Naive B cell (primary cell): Measurements from ENCODE around the gene NECAB3. TPM values are rescaled to one million over a fixed set of nuclear protein-coding genes. Genes with fewer than 3 reads are reported as not detected.
"Not testable (repeated sequence)": the region's sequence is repeated elsewhere in the genome, so short reads cannot be mapped to it uniquely, and the experiment has no call there.

Experiments used
- ATAC-seq, 2 donors: fragments of 150-1000 bp; cut with Tn5 transposase; 2 replicates each; pipeline ENCODE4 v1.10.0; 2021; ENCODE audit warnings: low read depth in 2 of 2, mild to moderate bottlenecking in 2 of 2, moderate library complexity in 2 of 2
- DNase-seq: peaks from one replicate; pipeline ENCODE4 v3.0.0; 2022
- H3K27ac Mint-ChIP-seq, 6 donors: one replicate each; pipeline ENCODE4 v1.8.0; 2020 to 2022; ENCODE audit warnings: mild to moderate bottlenecking in 6 of 6, mixed read lengths in 6 of 6, moderate library complexity in 5 of 6, inconsistent platforms in 2 of 6
- H3K27me3 Mint-ChIP-seq, 3 donors: one replicate each; pipeline ENCODE4 v1.8.0; 2021 to 2022; ENCODE audit warnings: mixed read lengths in 3 of 3, mild to moderate bottlenecking in 1 of 3
- H3K36me3 Mint-ChIP-seq, 2 donors: one replicate each; pipeline ENCODE4 v1.8.0; 2020 to 2022; ENCODE audit warnings: mixed read lengths in 2 of 2, inconsistent platforms in 1 of 2, mild to moderate bottlenecking in 1 of 2
- H3K4me1 Mint-ChIP-seq, 3 donors: one replicate each; pipeline ENCODE4 v1.8.0; 2020 to 2022; ENCODE audit warnings: mixed read lengths in 3 of 3, inconsistent platforms in 1 of 3, mild to moderate bottlenecking in 1 of 3, moderate library complexity in 1 of 3
- H3K4me3 Mint-ChIP-seq, 8 donors: one replicate each; pipeline ENCODE4 v1.8.0; 2020 to 2022; ENCODE audit warnings: mild to moderate bottlenecking in 8 of 8, mixed read lengths in 8 of 8, moderate library complexity in 8 of 8, inconsistent platforms in 2 of 8
- H3K9me3 Mint-ChIP-seq, 7 donors: one replicate each; pipeline ENCODE4 v1.8.0; 2020 to 2022; ENCODE audit warnings: mixed read lengths in 7 of 7, mild to moderate bottlenecking in 5 of 7, inconsistent platforms in 2 of 7, moderate library complexity in 1 of 7
- polyA plus RNA-seq, 6 donors: library from polyadenylated mRNA; unstranded; fragments of 300-500 nt; fragmentation: Illumina TruSeq; gene quantifications; one replicate each; pipeline ENCODE4 v1.2.3, GENCODE V29; 2021; ENCODE audit warnings: low read depth in 6 of 6

Gene NECAB3
- polyA plus RNA-seq, 6 donors from 2014 or later = 0.74 to 1.0 (median 0.82) TPM; not detected in 3

GRCh38 chr20:33636776-33637175 lies 37.5 kb downstream of the NECAB3 start:
- H3K27ac Mint-ChIP-seq = peak overlapping the region in 2 of 6 donors; percentile 21 to 57
- DNase-seq (no peak), ATAC-seq (no peak)
- no peaks in the 10 kb centered on the region for H3K9me3 Mint-ChIP-seq
- peaks cover 20 to 30% of the 10 kb centered on the region in 2 donors for H3K36me3 Mint-ChIP-seq
- H3K4me1 Mint-ChIP-seq = no peaks in the 10 kb centered on the region
- H3K27me3 Mint-ChIP-seq = no peaks in the 10 kb centered on the region
- H3K4me3 Mint-ChIP-seq = no peak overlapping the region

DNA sequence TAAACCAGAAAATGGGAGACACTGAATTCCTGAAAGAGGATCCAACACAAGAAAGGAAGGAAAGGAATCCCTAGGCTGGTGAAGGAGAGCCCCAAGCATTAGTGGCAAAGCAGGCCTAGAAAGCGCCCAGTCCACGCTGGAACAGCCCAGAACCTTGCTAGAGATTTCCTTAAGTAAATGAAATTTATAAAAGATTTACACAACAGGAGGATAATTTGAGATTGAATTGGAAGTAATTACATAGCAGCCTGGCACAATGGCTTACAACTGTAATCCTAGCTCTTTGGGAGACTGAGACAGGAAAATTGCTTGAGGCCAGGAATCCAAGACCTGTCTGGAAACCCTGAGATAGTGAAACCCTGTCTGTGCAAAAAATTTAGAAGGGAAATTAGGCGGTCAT lies 38.9 kb downstream of the NECAB3 start:
- Mint-ChIP-seq H3K36me3 (peaks cover 19 to 29% of the 10 kb centered on the region in 2 donors), H3K4me1 (no peaks in the 10 kb centered on the region), H3K27me3 (no peaks in the 10 kb centered on the region), H3K27ac (peak overlapping the region in 1 of 6 donors; percentile 72), H3K4me3 (no peak overlapping the region), H3K9me3 (no peaks in the 10 kb centered on the region)
- DNase-seq (no peak), ATAC-seq (no peak)

DNA sequence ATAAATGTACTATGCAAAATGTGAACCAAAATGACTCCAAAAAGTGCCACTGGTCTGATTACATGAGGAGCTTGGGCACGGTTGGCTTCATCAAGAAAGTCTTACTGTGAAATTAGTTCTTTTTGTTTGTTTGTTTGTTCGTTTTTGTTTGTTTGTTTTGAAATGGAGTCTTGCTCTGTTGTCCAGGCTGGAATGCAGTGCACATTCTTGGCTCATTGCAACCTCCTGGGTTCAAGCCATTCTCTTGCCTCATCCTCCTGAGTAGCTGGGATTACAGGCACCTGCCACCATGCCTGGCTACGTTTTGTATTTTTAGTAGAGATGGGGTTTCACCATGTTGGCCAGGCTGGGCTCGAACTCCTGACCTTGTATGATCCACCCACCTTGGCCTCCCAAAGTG lies 42.3 kb downstream of the NECAB3 start:
- H3K4me1 Mint-ChIP-seq, DNase-seq, ATAC-seq, H3K27me3 Mint-ChIP-seq, H3K27ac Mint-ChIP-seq, H3K9me3 Mint-ChIP-seq, H3K4me3 Mint-ChIP-seq: not testable (repeated sequence)
- H3K36me3 Mint-ChIP-seq = peaks cover 21 to 28% of the 10 kb centered on the region in 2 donors

GRCh38 chr20:33630507-33630906 lies 43.7 kb downstream of the NECAB3 start:
- Mint-ChIP-seq H3K36me3 (peaks cover 17 to 33% of the 10 kb centered on the region in 2 donors), H3K4me1 (no peaks in the 10 kb centered on the region), H3K27me3 (no peaks in the 10 kb centered on the region), H3K9me3 (no peaks in the 10 kb centered on the region), H3K27ac (peak overlapping the region in 2 of 6 donors; percentile 16 to 62), H3K4me3 (peak overlapping the region in 1 of 8 donors; percentile 9)
- DNase-seq = no peak
- ATAC-seq = no peak

- H3K36me3 Mint-ChIP-seq = peaks cover 17 to 38% of the 10 kb centered on the region in 2 donors
- ATAC-seq = no peak
- peaks cover 0 to 4% (median 2%) of the 10 kb centered on the region in 3 donors for H3K4me1 Mint-ChIP-seq
- H3K4me3 Mint-ChIP-seq = no peak overlapping the region
- H3K27me3 Mint-ChIP-seq = no peaks in the 10 kb centered on the region
- no peak overlapping the region for H3K27ac Mint-ChIP-seq
- DNase-seq = no peak
- no peaks in the 10 kb centered on the region for H3K9me3 Mint-ChIP-seq
These were observed 44.2 kb downstream of the NECAB3 start for GRCh38 chr20:33629979-33630378.

DNA sequence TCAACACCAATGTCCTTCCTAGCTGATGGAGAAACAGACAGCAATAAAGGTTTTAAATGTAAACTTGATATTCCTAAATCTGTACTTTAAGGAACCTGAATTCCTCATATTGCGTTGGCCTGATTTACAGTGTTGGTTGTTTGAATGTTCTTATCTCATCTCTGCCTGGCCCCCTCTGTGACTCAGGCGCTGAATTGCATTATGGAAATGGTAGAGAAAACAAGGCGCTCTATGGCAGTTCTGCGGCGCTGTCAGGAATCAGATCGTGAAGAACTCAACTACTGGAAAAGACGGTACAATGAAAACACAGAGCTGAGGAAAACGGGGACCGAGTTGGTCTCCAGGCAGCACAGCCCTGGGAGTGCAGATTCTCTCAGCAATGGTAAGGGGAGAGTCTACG lies 44.7 kb downstream of the NECAB3 start:
- peak overlapping the region in 2 of 6 donors; percentile 5 to 81 for H3K27ac Mint-ChIP-seq
- H3K36me3 Mint-ChIP-seq = peaks cover 19 to 43% of the 10 kb centered on the region in 2 donors
- H3K4me3 Mint-ChIP-seq = no peak overlapping the region
- peaks cover 0 to under 1% (median 0%) of the 10 kb centered on the region in 7 donors for H3K9me3 Mint-ChIP-seq
- ATAC-seq (no peak), DNase-seq (no peak)
- H3K27me3 Mint-ChIP-seq = no peaks in the 10 kb centered on the region
- peaks cover 4 to 8% (median 7%) of the 10 kb centered on the region in 3 donors for H3K4me1 Mint-ChIP-seq

DNA sequence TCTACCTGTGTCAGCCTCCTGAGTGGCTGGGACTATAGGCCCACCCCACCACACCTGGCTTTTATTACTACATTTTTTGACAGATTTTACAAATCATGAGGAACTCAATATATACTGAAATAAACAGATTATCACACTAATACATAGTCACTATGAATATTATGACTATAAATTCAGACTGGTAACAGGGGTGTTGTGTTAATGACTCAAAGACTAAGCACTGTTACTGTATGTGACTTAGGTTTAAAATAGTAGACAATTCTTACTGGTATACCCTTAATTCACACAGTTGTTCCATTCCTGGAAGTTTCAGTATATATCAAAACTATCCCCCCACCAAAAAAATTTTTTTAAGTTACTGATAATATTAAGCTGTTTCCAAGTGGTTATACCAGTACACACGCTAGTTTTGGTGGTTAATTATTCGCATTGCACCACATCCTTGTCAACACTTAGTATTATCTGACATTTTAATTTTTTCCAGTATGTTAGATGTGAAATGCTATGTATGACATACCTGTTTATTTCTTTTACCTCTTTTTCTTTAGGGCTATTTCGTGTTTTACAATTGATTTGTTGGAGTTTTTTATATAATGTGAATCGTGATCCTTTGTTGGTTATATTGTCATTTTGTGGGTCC lies 46.5 kb downstream of the NECAB3 start:
- DNase-seq (no peak), ATAC-seq (no peak)
- peaks cover 8 to 14% (median 13%) of the 10 kb centered on the region in 3 donors for H3K4me1 Mint-ChIP-seq
- H3K4me3 Mint-ChIP-seq = no peak overlapping the region
- H3K27ac Mint-ChIP-seq = peak overlapping the region in 3 of 6 donors; percentile 3 to 62 (median 33)
- H3K36me3 Mint-ChIP-seq = peaks cover 25 to 50% of the 10 kb centered on the region in 2 donors
- peaks cover 0 to 3% (median 0%) of the 10 kb centered on the region in 7 donors for H3K9me3 Mint-ChIP-seq
- no peaks in the 10 kb centered on the region for H3K27me3 Mint-ChIP-seq

DNA sequence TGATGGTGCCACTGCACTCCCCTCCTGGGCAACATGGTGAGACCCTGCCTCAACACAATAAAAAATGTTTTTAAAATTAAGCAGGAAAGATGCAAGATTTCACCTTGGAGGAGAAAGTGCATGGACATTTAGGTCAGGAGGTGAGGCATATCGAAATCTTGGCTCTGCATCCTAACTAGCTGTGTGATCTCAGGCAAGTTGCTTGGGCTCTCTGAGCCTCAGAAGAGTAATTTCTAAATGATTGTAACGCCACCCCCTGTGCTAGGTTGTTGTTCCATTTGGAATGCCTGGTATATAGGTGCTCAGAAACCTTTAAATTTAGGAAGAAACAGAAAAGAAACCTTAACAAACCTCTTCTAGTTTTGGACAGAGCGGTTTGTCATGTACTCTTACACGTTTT lies 48.0 kb downstream of the NECAB3 start:
- Mint-ChIP-seq H3K27ac (peak overlapping the region in 2 of 6 donors; percentile 18 to 29), H3K36me3 (peaks cover 25 to 52% of the 10 kb centered on the region in 2 donors), H3K4me3 (no peak overlapping the region), H3K9me3 (peaks cover 0 to 3% (median 0%) of the 10 kb centered on the region in 7 donors), H3K27me3 (no peaks in the 10 kb centered on the region), H3K4me1 (peaks cover 8 to 16% (median 14%) of the 10 kb centered on the region in 3 donors)
- no peak for DNase-seq
- ATAC-seq = no peak

DNA sequence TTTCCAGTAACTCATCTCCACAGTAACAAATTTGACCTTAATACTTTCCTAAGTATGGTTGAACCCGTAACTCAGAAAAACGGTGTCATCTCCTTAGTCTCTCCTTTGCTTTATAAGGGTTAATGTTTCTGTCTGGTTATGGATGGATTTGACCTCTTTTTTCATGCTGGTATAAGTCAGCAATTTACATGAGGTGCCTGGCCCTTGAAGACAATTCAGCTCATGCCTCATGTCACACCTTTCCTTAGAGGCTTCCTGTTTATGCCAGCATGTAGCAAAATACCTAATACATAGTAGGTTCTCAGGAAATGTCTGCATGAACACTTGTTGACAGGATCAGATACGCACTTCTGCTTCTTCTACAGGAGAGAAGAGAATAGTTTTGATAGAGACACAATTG lies 49.8 kb downstream of the NECAB3 start:
- peaks cover 8 to 16% (median 14%) of the 10 kb centered on the region in 3 donors for H3K4me1 Mint-ChIP-seq
- peak overlapping the region; percentile 34 to 88 (median 62) for H3K27ac Mint-ChIP-seq
- peak overlapping the region in 3 of 8 donors; percentile 30 to 59 (median 35) for H3K4me3 Mint-ChIP-seq
- peak; percentile 15 for DNase-seq
- no peaks in the 10 kb centered on the region for H3K27me3 Mint-ChIP-seq
- ATAC-seq = peak; percentile 53 to 59
- H3K36me3 Mint-ChIP-seq = peaks cover 13 to 38% of the 10 kb centered on the region in 2 donors
- H3K9me3 Mint-ChIP-seq = peaks cover 0 to 3% (median 0%) of the 10 kb centered on the region in 7 donors

GRCh38 chr20:33622705-33623365 lies 51.4 kb downstream of the NECAB3 start:
- no peaks in the 10 kb centered on the region for H3K27me3 Mint-ChIP-seq
- ATAC-seq (no peak), DNase-seq (no peak)
- no peak overlapping the region for H3K4me3 Mint-ChIP-seq
- peaks cover 8 to 29% of the 10 kb centered on the region in 2 donors for H3K36me3 Mint-ChIP-seq
- H3K27ac Mint-ChIP-seq = no peak overlapping the region
- H3K4me1 Mint-ChIP-seq = peaks cover 8 to 16% (median 14%) of the 10 kb centered on the region in 3 donors
- H3K9me3 Mint-ChIP-seq = peaks cover 0 to 3% (median 0%) of the 10 kb centered on the region in 7 donors

GRCh38 chr20:33621717-33622400 lies 52.4 kb downstream of the NECAB3 start:
- DNase-seq (no peak), ATAC-seq (no peak)
- Mint-ChIP-seq H3K27me3 (no peaks in the 10 kb centered on the region), H3K36me3 (peaks cover 8 to 28% of the 10 kb centered on the region in 2 donors), H3K27ac (no peak overlapping the region), H3K9me3 (peaks cover 0 to 3% (median 0%) of the 10 kb centered on the region in 7 donors), H3K4me1 (peaks cover 8 to 16% (median 14%) of the 10 kb centered on the region in 3 donors), H3K4me3 (no peak overlapping the region)

- H3K27me3 Mint-ChIP-seq = no peaks in the 10 kb centered on the region
- peaks cover 13 to 36% (median 26%) of the 10 kb centered on the region in 3 donors for H3K4me1 Mint-ChIP-seq
- H3K9me3 Mint-ChIP-seq = no peaks in the 10 kb centered on the region
- H3K27ac Mint-ChIP-seq = no peak overlapping the region
- no peak for DNase-seq
- H3K4me3 Mint-ChIP-seq = no peak overlapping the region
- H3K36me3 Mint-ChIP-seq = peaks cover 7 to 8% of the 10 kb centered on the region in 2 donors
- ATAC-seq = no peak
These were observed 62.2 kb downstream of the NECAB3 start for GRCh38 chr20:33612001-33612400.

- Mint-ChIP-seq H3K27me3 (no peaks in the 10 kb centered on the region), H3K36me3 (peaks cover 7 to 8% of the 10 kb centered on the region in 2 donors), H3K27ac (no peak overlapping the region), H3K4me1 (peaks cover 22 to 45% (median 35%) of the 10 kb centered on the region in 3 donors), H3K4me3 (no peak overlapping the region), H3K9me3 (no peaks in the 10 kb centered on the region)
- ATAC-seq (no peak), DNase-seq (no peak)
These were observed 63.1 kb downstream of the NECAB3 start for GRCh38 chr20:33611106-33611505.
